ENCODE measurements around the gene FAH.

DNA sequence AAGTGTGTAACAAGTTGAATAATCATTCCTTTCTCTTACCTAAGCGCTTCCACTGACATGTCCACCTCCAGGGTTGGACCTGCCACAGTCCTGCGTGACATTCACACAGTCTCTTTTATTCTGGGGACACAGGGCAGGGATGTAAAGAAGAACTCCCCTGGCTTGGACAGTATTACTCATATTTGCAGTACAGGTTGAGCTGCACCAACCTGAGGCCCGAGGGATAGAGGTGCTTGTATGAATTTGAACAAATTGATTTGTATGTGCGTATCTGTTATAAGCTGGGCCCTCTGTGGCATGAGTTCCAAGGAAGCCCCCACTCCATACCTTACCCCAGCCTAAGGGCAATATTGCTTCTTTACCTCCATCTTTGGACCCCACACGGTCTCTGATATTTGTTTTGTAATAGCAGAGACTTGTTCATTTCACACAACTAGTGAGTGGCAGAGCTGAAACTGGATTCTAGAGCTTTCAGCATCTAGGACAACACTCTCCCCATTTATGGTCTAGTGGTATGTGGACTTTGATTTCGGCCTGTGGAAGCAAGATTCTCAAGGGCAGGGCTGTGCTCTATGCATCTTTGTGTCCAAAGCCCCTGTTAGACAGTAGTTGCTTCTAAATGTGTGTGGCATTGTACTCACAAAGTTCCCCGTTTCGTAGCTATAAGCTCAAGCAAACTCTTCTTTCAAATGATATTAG is 39.2 kb downstream of the FAH start:
- TF ChIP-seq POLR2AphosphoS5 (IDR thresholded peaks at IDR 0.05; ENCODE audit: low read depth) (no peak), CREB1 (CRISPR knock-in tag; IDR thresholded peaks at IDR 0.05; ENCODE audit: low read depth) (no peak), ZNF462 (CRISPR knock-in tag; IDR thresholded peaks at IDR 0.05) (no peak), REST (IDR thresholded peaks at IDR 0.05; ENCODE audit: unreplicated experiment) (no peak), EZH2 (IDR thresholded peaks at IDR 0.05; ENCODE audit: low read depth, unreplicated experiment) (no peak), JUNB (IDR thresholded peaks at IDR 0.05; ENCODE audit: unreplicated experiment) (no peak), STAT1 (IDR thresholded peaks at IDR 0.05; ENCODE audit: unreplicated experiment) (no peak), ZNF114 (CRISPR knock-in tag; IDR thresholded peaks at IDR 0.05) (no peak), EZH2phosphoT487 (IDR thresholded peaks at IDR 0.05; ENCODE audit: unreplicated experiment) (no peak)
- TF ChIP-seq, protein P1, sequence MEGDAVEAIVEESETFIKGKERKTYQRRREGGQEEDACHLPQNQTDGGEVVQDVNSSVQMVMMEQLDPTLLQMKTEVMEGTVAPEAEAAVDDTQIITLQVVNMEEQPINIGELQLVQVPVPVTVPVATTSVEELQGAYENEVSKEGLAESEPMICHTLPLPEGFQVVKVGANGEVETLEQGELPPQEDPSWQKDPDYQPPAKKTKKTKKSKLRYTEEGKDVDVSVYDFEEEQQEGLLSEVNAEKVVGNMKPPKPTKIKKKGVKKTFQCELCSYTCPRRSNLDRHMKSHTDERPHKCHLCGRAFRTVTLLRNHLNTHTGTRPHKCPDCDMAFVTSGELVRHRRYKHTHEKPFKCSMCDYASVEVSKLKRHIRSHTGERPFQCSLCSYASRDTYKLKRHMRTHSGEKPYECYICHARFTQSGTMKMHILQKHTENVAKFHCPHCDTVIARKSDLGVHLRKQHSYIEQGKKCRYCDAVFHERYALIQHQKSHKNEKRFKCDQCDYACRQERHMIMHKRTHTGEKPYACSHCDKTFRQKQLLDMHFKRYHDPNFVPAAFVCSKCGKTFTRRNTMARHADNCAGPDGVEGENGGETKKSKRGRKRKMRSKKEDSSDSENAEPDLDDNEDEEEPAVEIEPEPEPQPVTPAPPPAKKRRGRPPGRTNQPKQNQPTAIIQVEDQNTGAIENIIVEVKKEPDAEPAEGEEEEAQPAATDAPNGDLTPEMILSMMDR (conservative IDR thresholded peaks at IDR 0.05; ENCODE audit: low read depth in 2 of 2) = no peak
- TF ChIP-seq, protein P2, sequence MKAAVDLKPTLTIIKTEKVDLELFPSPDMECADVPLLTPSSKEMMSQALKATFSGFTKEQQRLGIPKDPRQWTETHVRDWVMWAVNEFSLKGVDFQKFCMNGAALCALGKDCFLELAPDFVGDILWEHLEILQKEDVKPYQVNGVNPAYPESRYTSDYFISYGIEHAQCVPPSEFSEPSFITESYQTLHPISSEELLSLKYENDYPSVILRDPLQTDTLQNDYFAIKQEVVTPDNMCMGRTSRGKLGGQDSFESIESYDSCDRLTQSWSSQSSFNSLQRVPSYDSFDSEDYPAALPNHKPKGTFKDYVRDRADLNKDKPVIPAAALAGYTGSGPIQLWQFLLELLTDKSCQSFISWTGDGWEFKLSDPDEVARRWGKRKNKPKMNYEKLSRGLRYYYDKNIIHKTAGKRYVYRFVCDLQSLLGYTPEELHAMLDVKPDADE (IDR thresholded peaks at IDR 0.05) = no peak
